ENCODE measurements around the gene SLC19A1.

Gene SLC19A1

GRCh38 chr21:45546636-45547544 lies 4.7 kb upstream of the SLC19A1 start:
- DNase-seq (ENCODE audit: low read depth, low spot score), result no peak
- no peak overlapping the region for H3K27ac ChIP-seq

- no peak for DNase-seq (ENCODE audit: low read depth, low spot score)
- no peak overlapping the region for H3K27ac ChIP-seq
Observed at GRCh38 chr21:45545691-45546531, 3.7 kb upstream of the SLC19A1 start.

- no peak for DNase-seq (ENCODE audit: low read depth, low spot score)
- no peak overlapping the region for H3K27ac ChIP-seq
Observed at GRCh38 chr21:45545236-45545570, 3.0 kb upstream of the SLC19A1 start.

- no peak for DNase-seq (ENCODE audit: low read depth, low spot score)
- H3K27ac ChIP-seq, result no peak overlapping the region
Observed at GRCh38 chr21:45544449-45545235, 2.4 kb upstream of the SLC19A1 start.

- H3K27ac ChIP-seq, result no peak overlapping the region
- no peak for DNase-seq (ENCODE audit: low read depth, low spot score)
Observed at GRCh38 chr21:45543710-45544448, 1.6 kb upstream of the SLC19A1 start.

GRCh38 chr21:45543371-45543709 lies 1.1 kb upstream of the SLC19A1 start:
- no peak for DNase-seq (ENCODE audit: low read depth, low spot score)
- H3K27ac ChIP-seq, result no peak overlapping the region

GRCh38 chr21:45542667-45543370 lies 579 bp upstream of the SLC19A1 start:
- DNase-seq (ENCODE audit: low read depth, low spot score), result no peak
- H3K27ac ChIP-seq, result no peak overlapping the region

- no peak for DNase-seq (ENCODE audit: low read depth, low spot score)
- H3K27ac ChIP-seq, result no peak overlapping the region
Observed at GRCh38 chr21:45541221-45542039, 810 bp downstream of the SLC19A1 start.

GRCh38 chr21:45540601-45540970 lies 1.7 kb downstream of the SLC19A1 start:
- H3K27ac ChIP-seq, result no peak overlapping the region
- no peak for DNase-seq (ENCODE audit: low read depth, low spot score)

- no peak for DNase-seq (ENCODE audit: low read depth, low spot score)
- H3K27ac ChIP-seq, result no peak overlapping the region
Observed at GRCh38 chr21:45539796-45540600, 2.2 kb downstream of the SLC19A1 start.

- no peak overlapping the region for H3K27ac ChIP-seq
- no peak for DNase-seq (ENCODE audit: low read depth, low spot score)
Observed at GRCh38 chr21:45539046-45539795, 3.0 kb downstream of the SLC19A1 start.

GRCh38 chr21:45538381-45539045 lies 3.7 kb downstream of the SLC19A1 start:
- H3K27ac ChIP-seq, result no peak overlapping the region
- DNase-seq (ENCODE audit: low read depth, low spot score), result no peak

- H3K27ac ChIP-seq, result no peak overlapping the region
- DNase-seq (ENCODE audit: low read depth, low spot score), result no peak
Observed at GRCh38 chr21:45537746-45538291, 4.4 kb downstream of the SLC19A1 start.

- H3K27ac ChIP-seq, result no peak overlapping the region
- DNase-seq (ENCODE audit: low read depth, low spot score), result no peak
Observed at GRCh38 chr21:45537111-45537745, 5.0 kb downstream of the SLC19A1 start.

- no peak overlapping the region for H3K27ac ChIP-seq
Observed at GRCh38 chr21:45536301-45537081, 5.7 kb downstream of the SLC19A1 start.

More at GRCh38 chr21:45536301-45537081, 5.7 kb downstream of the SLC19A1 start:
- DNase-seq (ENCODE audit: low read depth, low spot score), result no peak

Data from epithelial cell of prostate (primary cell).